ENCODE data around the gene MPHOSPH8.
"Not testable (repeated sequence)": the region's sequence is repeated elsewhere in the genome, so short reads cannot be mapped to it uniquely, and the experiment has no call there.

DNA sequence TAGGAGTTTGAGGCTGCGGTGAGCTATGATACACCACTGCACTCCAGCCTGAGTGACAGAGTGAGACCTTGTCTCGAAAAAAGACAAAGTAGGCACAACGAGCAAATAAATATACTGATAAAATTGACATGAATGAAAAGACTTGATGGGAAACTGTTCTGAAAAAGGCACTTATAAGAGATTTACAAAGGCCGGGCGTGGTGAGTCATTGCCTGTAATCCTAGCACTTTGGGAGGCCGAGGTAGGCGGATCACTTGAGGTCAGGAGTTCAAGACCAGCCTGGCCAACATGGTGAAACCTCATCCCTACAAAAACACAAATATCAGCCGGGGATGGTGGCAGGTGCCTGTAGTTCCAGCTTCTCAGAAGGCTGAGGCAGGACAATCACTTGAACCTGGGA is 58.0 kb downstream of the MPHOSPH8 start:
- not testable (repeated sequence) for TF ChIP-seq CTCF (IDR thresholded peaks at IDR 0.05; ENCODE audit: low read depth, low read length, missing input control); FOXA2 (IDR thresholded peaks at IDR 0.05)

Measured in liver (tissue), 2 donors.